MM.1S (cell line): ENCODE measurements around the gene NAA25.

Experiments used
- EZH2phosphoT487 ChIP-seq: fragments of 300-600 bp; sonication (generic); IDR thresholded peaks from 2 replicates; pipeline ENCODE4 v1.6.1; 2018; ENCODE audit warnings: antibody characterized with exemption, low read length
- TF ChIP-seq, protein P1 (sequence below): fragments of 300-600 bp; sonication (generic); IDR thresholded peaks from 2 replicates; pipeline ENCODE4 v1.5.1; 2016; ENCODE audit warnings: antibody characterized with exemption, low read length, mixed read lengths

GRCh38 chr12:112097641-112098040 is 10.9 kb downstream of the NAA25 start:
- TF ChIP-seq, protein P1, sequence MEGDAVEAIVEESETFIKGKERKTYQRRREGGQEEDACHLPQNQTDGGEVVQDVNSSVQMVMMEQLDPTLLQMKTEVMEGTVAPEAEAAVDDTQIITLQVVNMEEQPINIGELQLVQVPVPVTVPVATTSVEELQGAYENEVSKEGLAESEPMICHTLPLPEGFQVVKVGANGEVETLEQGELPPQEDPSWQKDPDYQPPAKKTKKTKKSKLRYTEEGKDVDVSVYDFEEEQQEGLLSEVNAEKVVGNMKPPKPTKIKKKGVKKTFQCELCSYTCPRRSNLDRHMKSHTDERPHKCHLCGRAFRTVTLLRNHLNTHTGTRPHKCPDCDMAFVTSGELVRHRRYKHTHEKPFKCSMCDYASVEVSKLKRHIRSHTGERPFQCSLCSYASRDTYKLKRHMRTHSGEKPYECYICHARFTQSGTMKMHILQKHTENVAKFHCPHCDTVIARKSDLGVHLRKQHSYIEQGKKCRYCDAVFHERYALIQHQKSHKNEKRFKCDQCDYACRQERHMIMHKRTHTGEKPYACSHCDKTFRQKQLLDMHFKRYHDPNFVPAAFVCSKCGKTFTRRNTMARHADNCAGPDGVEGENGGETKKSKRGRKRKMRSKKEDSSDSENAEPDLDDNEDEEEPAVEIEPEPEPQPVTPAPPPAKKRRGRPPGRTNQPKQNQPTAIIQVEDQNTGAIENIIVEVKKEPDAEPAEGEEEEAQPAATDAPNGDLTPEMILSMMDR, result no peak
- TF ChIP-seq EZH2phosphoT487, result no peak
